RWPE1 (cell line): ENCODE results near the gene SHANK2.

Experiments used
- CTCF ChIA-PET: fragments of 350-600 bp; sonication (Branson Sonifier 250); formaldehyde crosslinking; extraction: SDS; loops from one replicate; lab custom pipeline; 2021; lab: Yijun Ruan, JAX
- POLR2A ChIA-PET: fragments of 400-600 bp; formaldehyde crosslinking; extraction: SDS; loops from one replicate; lab custom pipeline; 2020; ENCODE audit warnings: antibody characterized with exemption; ENCODE audit not compliant: low non-redundant PET; lab: Yijun Ruan, JAX
- DNase-seq: peaks from one replicate; pipeline ENCODE4 v3.0.0; 2012; ENCODE audit warnings: low spot score
- H3K27ac ChIP-seq: fragments of 450-650 bp; 2 replicates; pipeline ENCODE4 v1.5.1; 2017
- TF ChIP-seq, protein P1 (sequence below): fragments of 450-650 bp; conservative IDR thresholded peaks from 2 replicates; pipeline ENCODE4 v1.5.1; 2017; ENCODE audit warnings: low read depth, mild to moderate bottlenecking

Gene SHANK2

DNA sequence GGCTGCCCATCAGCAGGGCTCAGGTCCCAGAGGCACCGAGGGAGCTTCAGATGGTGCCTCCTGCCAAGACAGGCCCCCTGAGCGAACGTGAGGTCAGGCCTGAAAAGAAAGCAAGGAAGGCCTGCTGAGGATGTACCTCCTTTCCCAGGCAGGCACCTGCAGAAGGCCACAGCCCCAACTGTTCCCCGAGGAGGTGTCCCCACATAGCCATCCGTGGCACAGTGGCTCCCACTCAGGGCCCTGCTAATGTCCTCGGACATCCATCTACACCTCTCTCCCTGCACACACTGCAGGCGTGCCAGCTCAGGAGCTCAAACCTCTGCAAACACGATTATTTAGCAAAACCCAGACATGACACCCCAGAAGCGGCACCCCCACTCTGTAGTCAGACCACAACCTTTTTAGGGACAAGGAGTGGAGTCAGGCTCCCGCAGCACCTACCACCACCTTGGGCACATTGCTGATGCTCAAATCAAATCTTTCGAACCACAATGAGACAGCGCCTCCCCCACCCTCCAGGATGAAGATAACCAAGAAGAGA is 36.9 kb downstream of the SHANK2 start:
- CTCF ChIA-PET = no interaction called here
- no peak for DNase-seq
- POLR2A ChIA-PET = no interaction called here
- no peak overlapping the region for H3K27ac ChIP-seq
- TF ChIP-seq, protein P1, sequence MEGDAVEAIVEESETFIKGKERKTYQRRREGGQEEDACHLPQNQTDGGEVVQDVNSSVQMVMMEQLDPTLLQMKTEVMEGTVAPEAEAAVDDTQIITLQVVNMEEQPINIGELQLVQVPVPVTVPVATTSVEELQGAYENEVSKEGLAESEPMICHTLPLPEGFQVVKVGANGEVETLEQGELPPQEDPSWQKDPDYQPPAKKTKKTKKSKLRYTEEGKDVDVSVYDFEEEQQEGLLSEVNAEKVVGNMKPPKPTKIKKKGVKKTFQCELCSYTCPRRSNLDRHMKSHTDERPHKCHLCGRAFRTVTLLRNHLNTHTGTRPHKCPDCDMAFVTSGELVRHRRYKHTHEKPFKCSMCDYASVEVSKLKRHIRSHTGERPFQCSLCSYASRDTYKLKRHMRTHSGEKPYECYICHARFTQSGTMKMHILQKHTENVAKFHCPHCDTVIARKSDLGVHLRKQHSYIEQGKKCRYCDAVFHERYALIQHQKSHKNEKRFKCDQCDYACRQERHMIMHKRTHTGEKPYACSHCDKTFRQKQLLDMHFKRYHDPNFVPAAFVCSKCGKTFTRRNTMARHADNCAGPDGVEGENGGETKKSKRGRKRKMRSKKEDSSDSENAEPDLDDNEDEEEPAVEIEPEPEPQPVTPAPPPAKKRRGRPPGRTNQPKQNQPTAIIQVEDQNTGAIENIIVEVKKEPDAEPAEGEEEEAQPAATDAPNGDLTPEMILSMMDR = no peak

DNA sequence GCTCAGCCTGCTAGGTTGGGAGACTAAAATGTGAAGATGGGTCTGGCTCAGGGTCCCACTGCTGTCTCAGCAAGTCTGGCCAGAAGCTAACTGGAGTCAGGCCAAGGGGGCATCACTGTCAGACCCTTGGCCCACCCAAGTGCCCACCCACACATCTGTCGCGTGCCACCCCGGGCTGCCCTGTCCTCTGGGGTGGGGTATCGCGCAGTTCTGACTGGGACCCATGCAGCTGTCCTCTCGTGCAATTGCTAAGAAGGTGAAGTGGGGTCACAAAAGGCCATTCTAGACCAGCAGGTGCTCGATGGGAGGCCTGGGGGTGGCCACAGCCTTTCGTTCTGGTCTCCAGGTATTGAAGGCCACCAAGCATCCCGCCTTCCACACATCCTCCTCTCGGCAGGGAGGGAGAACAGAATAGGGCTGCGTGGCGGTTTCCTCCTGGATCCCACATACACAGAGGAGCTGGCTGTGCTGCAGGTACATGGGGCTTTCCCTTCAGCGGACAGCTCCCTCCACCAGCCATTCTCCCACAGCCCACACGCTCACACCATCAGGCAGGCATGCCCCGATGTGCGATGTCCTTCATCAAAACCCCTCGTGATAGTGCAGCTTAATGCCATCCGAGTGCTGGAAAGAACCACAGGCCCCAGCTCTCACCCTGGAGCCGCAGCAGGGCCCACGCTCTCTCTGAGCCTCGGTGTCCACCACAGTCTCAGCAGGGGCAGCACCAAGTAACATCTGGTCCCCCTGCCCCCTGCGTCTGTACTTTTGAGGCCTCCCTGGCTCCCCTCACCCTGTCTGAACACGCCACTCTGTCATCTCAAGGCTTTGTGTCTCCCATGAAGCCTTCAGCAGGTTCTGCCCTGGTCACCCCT is 37.6 kb downstream of the SHANK2 start:
- H3K27ac ChIP-seq = no peak overlapping the region
- CTCF ChIA-PET = no interaction called here
- DNase-seq = no peak
- POLR2A ChIA-PET = interaction anchor here (0.6 kb wide), 1 partner anchor 114 kb away, joined by 7 read pairs; no protein-coding TSS in a partner anchor
- TF ChIP-seq, protein P1 = no peak

DNA sequence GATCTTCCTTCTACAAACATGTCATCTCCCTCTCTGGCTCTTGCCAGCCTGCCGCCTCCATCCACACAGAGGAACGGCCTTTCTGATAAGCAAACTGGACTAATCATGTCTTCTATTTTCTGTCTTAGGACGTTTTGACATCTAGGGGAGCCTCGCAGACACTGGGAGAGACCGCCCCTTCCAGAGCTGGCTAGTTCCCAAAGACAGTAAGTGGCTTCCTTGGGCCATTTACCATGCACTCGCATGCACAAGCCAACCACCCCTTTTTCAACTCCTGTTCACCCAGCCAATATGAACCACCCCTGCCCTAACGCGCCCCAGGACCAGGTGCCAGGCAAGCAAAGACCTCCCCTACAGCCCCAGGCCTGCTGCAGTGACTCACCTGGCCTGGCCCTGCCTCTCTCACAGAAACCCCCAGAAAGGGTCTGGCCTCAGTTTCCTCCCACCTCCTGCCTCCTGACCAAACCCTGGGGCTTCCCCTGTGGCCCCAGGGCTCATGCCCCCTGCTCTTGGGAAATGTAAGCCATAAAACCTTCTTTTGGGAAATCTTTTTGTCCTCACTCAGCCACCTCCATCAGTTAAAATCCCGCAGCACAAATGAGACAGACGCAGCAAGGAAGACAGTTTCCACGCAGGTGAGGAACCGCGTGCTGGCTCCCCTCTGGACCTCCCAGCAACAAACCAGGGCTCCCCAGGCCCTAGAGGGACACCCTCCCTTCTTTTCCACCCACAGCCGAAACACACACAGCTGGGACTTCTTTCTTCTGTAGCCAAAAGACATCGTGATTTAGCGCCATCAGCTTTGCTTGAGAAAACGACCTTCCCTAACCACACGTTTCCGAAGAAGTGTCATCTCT is 38.5 kb downstream of the SHANK2 start:
- no peak for DNase-seq
- no peak overlapping the region for H3K27ac ChIP-seq
- CTCF ChIA-PET = no interaction called here
- TF ChIP-seq, protein P1 = no peak
- POLR2A ChIA-PET = interaction anchor here (0.6 kb wide), 1 partner anchor 115 kb away, joined by 7 read pairs; no protein-coding TSS in a partner anchor

DNA sequence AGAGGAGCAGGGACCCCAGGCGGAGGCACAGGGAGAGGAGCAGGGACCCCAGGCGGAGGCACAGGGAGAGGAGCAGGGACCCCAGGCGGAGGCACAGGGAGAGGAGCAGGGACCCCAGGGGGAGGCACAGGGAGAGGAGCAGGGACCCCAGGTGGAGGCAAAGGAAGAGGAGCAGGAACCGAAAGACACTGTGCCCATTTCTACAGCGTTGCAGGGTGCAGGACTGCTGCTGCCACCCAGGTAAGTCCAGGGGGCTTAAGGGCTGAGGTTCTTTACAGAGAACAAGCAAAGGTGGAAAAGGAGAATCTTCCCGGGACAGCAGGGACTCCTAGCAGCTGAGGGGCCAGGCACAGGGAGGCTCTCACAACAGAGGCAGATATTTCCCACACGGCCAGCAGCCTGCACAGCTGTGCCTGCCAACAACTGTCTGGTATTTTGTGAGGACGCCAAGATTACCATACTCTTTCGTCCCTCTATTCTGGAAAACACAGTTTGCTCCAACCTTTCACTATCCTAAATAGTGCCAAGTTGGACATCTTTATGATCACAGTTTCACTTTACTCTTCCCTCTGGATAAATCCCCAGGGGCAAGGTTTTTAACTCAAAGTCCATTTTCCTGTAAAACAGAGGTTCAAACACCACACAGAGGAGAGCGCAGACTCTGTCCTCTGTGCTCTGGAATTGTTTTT is 39.4 kb downstream of the SHANK2 start:
- ChIA-PET CTCF (no interaction called here), POLR2A (no interaction called here)
- DNase-seq = no peak
- H3K27ac ChIP-seq = no peak overlapping the region
- TF ChIP-seq, protein P1 = no peak

DNA sequence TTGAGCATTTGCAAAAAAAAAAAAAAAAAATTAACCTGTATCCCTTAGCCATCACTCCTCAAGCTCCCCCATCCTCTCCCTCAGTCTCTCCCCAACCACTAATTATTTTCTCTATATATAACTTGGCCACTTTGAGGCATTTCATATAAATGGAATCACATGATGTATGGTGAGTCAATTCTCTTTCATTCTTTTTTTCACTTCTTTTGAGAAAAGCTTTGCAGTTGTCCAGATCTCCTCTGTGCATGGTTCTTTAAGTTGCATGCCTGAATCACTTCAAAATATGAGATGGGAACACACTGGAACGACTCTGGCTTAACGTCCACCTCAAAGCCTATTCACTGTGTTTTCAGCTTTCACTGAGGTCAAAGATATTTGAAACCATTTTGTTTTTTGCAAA is 40.7 kb downstream of the SHANK2 start:
- CTCF ChIA-PET = no interaction called here
- POLR2A ChIA-PET = no interaction called here
- TF ChIP-seq, protein P1 = no peak
- no peak for DNase-seq
- no peak overlapping the region for H3K27ac ChIP-seq

DNA sequence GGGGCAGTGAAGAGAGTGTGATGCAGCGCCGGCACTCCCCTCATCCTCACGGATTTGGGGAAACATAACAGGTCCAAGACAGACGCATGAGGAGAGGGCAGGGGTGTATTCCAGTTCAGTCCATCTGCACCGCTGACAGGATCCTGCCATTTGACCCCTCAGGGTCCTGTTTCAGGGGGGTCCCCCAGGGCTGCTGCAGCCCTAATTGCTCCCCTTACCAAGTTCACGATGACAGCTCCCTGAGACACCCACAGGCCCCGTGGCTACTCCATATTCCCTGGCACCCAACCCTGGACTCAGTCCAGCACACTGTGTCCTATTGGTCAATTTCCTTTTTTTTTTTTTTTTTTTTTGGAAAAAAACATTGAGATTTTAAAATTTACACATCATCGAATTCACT is 41.5 kb downstream of the SHANK2 start:
- TF ChIP-seq, protein P1 = no peak
- ChIA-PET POLR2A (no interaction called here), CTCF (no interaction called here)
- H3K27ac ChIP-seq = no peak overlapping the region
- DNase-seq = no peak
